Posterior vena cava (tissue), 2 donors: ENCODE data around the gene EPB41L1. TPM values are rescaled to one million over a fixed set of nuclear protein-coding genes. Genes with fewer than 3 reads are reported as not detected.

Experiments
- DNase-seq: peaks from one replicate; pipeline ENCODE4 v3.0.0-alpha.2; 2020; ENCODE audit warnings: low spot score
- intact Hi-C, 2 donors: fragments of 100-400 bp; cut with DNase I; formaldehyde crosslinking; loops; one replicate each; pipeline versions ENCODE4 v1.14.1 to v1.14.2; 2022 to 2023
- total RNA-seq, 2 donors: library from RNA; stranded (reverse); fragmentation: NEBNext Ultra II Directional; extraction: Animal tissue kit (Norgen Biotek cat#: 25700); gene quantifications; one replicate each; pipeline ENCODE4 v1.2.1, GENCODE V29; 2021
- donor health status: DM: yes; HTN: yes; CAD: no.
- donor health status: DM: yes; HTN: yes; CAD: no.

Gene EPB41L1
- total RNA-seq, 2 donors from 2014 or later, result 39.3 to 58.2 TPM

- intact Hi-C loops, result no loop called here
- no peak for DNase-seq
These were observed 82.9 kb downstream of the EPB41L1 start for GRCh38 chr20:36237477-36237876.

- no peak for DNase-seq
- intact Hi-C loops, result no loop called here
These were observed 83.6 kb downstream of the EPB41L1 start for GRCh38 chr20:36238153-36238552.

GRCh38 chr20:36238760-36239159 is 84.2 kb downstream of the EPB41L1 start:
- intact Hi-C loops, result no loop called here
- no peak for DNase-seq

GRCh38 chr20:36240076-36240475 is 85.5 kb downstream of the EPB41L1 start:
- intact Hi-C loops, result no loop called here
- DNase-seq, result no peak

- DNase-seq, result no peak
- intact Hi-C loops, result no loop called here
These were observed 87.1 kb downstream of the EPB41L1 start for GRCh38 chr20:36241678-36242077.

- intact Hi-C loops, result no loop called here
- DNase-seq, result no peak
These were observed 89.2 kb downstream of the EPB41L1 start for GRCh38 chr20:36243726-36244125.

GRCh38 chr20:36246401-36246800 is 91.9 kb downstream of the EPB41L1 start:
- intact Hi-C loops, result no loop called here
- no peak for DNase-seq

- intact Hi-C loops, result no loop called here
- DNase-seq, result no peak
These were observed 94.3 kb downstream of the EPB41L1 start for GRCh38 chr20:36248836-36249235.

- intact Hi-C loops, result no loop called here
- no peak for DNase-seq
These were observed 94.9 kb downstream of the EPB41L1 start for GRCh38 chr20:36249450-36249849.

GRCh38 chr20:36251426-36251825 is 96.9 kb downstream of the EPB41L1 start:
- intact Hi-C loops, result loop anchor here in 1 of 2 donors (10.0 kb wide), 1 partner anchor 153 kb away; no protein-coding TSS in a partner anchor
- DNase-seq, result no peak

- DNase-seq, result no peak
- intact Hi-C loops, result loop anchor here in 1 of 2 donors (10.0 kb wide), 1 partner anchor 152 kb away; no protein-coding TSS in a partner anchor
These were observed 98.0 kb downstream of the EPB41L1 start for GRCh38 chr20:36252511-36252910.

GRCh38 chr20:36253036-36253435 is 98.5 kb downstream of the EPB41L1 start:
- DNase-seq, result no peak
- intact Hi-C loops, result loop anchor here in 1 of 2 donors (10.0 kb wide), 1 partner anchor 152 kb away; no protein-coding TSS in a partner anchor

GRCh38 chr20:36254076-36254475 is 99.5 kb downstream of the EPB41L1 start:
- no peak for DNase-seq
- intact Hi-C loops, result loop anchor here in 1 of 2 donors (10.0 kb wide), 1 partner anchor 151 kb away; no protein-coding TSS in a partner anchor

GRCh38 chr20:36255445-36255844 is 100.9 kb downstream of the EPB41L1 start:
- intact Hi-C loops, result loop anchor here in 1 of 2 donors (10.0 kb wide), 1 partner anchor 149 kb away; no protein-coding TSS in a partner anchor
- DNase-seq, result no peak

- intact Hi-C loops, result loop anchor here in 1 of 2 donors (10.0 kb wide), 1 partner anchor 145 kb away; no protein-coding TSS in a partner anchor
- DNase-seq, result no peak
These were observed 104.9 kb downstream of the EPB41L1 start for GRCh38 chr20:36259177-36260061.

GRCh38 chr20:36260316-36260715 is 105.8 kb downstream of the EPB41L1 start:
- intact Hi-C loops, result no loop called here
- no peak for DNase-seq

GRCh38 chr20:36261389-36262105 is 107.0 kb downstream of the EPB41L1 start:
- intact Hi-C loops, result no loop called here
- no peak for DNase-seq

GRCh38 chr20:36262440-36262839 is 107.9 kb downstream of the EPB41L1 start:
- intact Hi-C loops, result no loop called here
- no peak for DNase-seq

GRCh38 chr20:36264426-36265246 is 110.1 kb downstream of the EPB41L1 start:
- intact Hi-C loops, result no loop called here
- no peak for DNase-seq
